Sigmoid colon (tissue), 7 donors: ENCODE measurements around the gene CBLN3. TPM values are rescaled to one million over a fixed set of nuclear protein-coding genes. Genes with fewer than 3 reads are reported as not detected.
A peak's percentile ranks its signal among the peaks of the same experiment; 100 is the strongest.
"Not testable (repeated sequence)": the region's sequence is repeated elsewhere in the genome, so short reads cannot be mapped to it uniquely, and the experiment has no call there.

Experiments used
- DNase-seq: peaks from one replicate; pipeline ENCODE4 v3.0.0-alpha.2; 2019
- H3K27ac ChIP-seq, 4 donors: fragments of 200-600 bp; sonication (generic); one replicate each; pipeline ENCODE4 v1.5.1; 2016 to 2019; ENCODE audit warnings: mild to moderate bottlenecking in 1 of 4
- H3K27me3 ChIP-seq, 3 donors: fragments of 200-600 bp; sonication (generic); one replicate each; pipeline ENCODE4 v1.5.1; 2019; ENCODE audit warnings: mild to moderate bottlenecking in 1 of 3
- H3K36me3 ChIP-seq, 4 donors: fragments of 200-600 bp; sonication (generic); one replicate each; pipeline ENCODE4 v1.5.1; 2016 to 2019
- H3K4me1 ChIP-seq, 4 donors: fragments of 200-600 bp; sonication (generic); one replicate each; pipeline ENCODE4 v1.5.1; 2017 to 2019
- H3K4me3 ChIP-seq, 4 donors: fragments of 200-600 bp; sonication (generic); one replicate each; pipeline ENCODE4 v1.5.1; 2017 to 2019; ENCODE audit warnings: mild to moderate bottlenecking in 2 of 4, moderate library complexity in 1 of 4
- H3K9me3 ChIP-seq, 4 donors: fragments of 200-600 bp in 3 of 4; sonication (generic) in 3 of 4; one replicate each; pipeline versions ENCODE4 v1.5.1 to v1.6.1; 2013 to 2019
- EP300 ChIP-seq, 4 donors: sonication (generic); formaldehyde crosslinking; IDR thresholded peaks; one replicate each; pipeline ENCODE4 v1.6.1; 2017; ENCODE audit warnings: antibody characterized with exemption in 4 of 4
- POLR2A ChIP-seq, 2 donors: fragments of 450-650 bp; IDR thresholded peaks; one replicate each; pipeline ENCODE4 v1.6.1; 2016; ENCODE audit warnings: antibody characterized with exemption in 2 of 2, mild to moderate bottlenecking in 2 of 2, moderate library complexity in 2 of 2
- POLR2AphosphoS5 ChIP-seq, 4 donors: sonication (generic); formaldehyde crosslinking; IDR thresholded peaks; one replicate each; pipeline ENCODE4 v1.6.1; 2017; ENCODE audit warnings: antibody characterized with exemption in 4 of 4
- WGBS, 2 donors: extraction: QIAGEN DNeasy Blood & Tissue Kit; methylation state at CpG; one replicate each; pipeline ENCODE4 v1.1.7; 2013; 5-methylcytosine and 5-hydroxymethylcytosine counted together
- intact Hi-C: fragments of 100-400 bp; cut with DNase I; formaldehyde crosslinking; loops from one replicate; pipeline ENCODE4 v1.15.1; 2023
- polyA plus RNA-seq, 3 donors: library from polyadenylated mRNA; stranded (reverse); fragments of 200-250 nt; gene quantifications; one replicate each; pipeline ENCODE4 v1.2.3, GENCODE V29; 2013
- total RNA-seq, 4 donors: library from RNA; depleted of rRNA; stranded (reverse); fragments of >200 nt; gene quantifications; one replicate each; pipeline ENCODE4 v1.1.0, GENCODE V29; 2016
- TF ChIP-seq, protein P1 (sequence below), 4 experiments: fragments of 450-650 bp in 3 of 4; fragments of 200-600 bp in 1 of 4; IDR thresholded peaks; one replicate each; pipeline ENCODE4 v1.5.1; 2016 to 2019; ENCODE audit warnings: antibody characterized with exemption in 4 of 4, mild to moderate bottlenecking in 3 of 4, moderate library complexity in 2 of 4
- donor health status: healthy with polysubstance abuse.
- donor health status: Bipolar disorder and iron deficiency.
- donor health status: healthy.

CBLN3 gene
- total and polyA plus RNA-seq, 7 donors, result 0.46 to 8.9 (median 2.0) TPM

DNA sequence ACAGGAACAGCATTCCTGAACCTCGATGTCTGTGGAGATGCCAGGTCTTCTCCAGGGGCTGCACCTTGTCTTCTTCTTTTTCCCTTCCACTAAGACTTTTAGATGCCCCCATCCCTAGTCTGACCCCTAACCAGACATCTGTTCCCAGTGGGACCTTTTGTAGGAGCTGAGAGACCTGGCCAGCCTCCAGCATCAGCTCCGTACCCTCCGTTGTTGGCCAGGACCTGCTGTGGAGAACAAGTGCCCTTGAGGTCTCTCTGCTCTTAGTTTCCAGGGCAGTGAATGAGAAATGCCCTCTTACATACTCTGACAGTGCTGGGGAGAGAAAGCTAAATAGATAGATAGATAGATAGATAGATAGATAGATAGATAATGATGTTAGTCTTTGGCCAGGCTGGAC, 29.9 kb upstream of the CBLN3 start:
- Histone ChIP-seq H3K4me3 (no peak overlapping the region), H3K9me3 (no peaks in the 10 kb centered on the region), H3K36me3 (no peaks in the 10 kb centered on the region), H3K27ac (no peak overlapping the region), H3K27me3 (no peaks in the 10 kb centered on the region), H3K4me1 (no peaks in the 10 kb centered on the region)
- 93 to 97% methylated on average over 3 of the region's 3 CpGs for WGBS, 2 donors
- no peak for DNase-seq
- intact Hi-C loops, result no loop called here
- TF ChIP-seq, protein P1, sequence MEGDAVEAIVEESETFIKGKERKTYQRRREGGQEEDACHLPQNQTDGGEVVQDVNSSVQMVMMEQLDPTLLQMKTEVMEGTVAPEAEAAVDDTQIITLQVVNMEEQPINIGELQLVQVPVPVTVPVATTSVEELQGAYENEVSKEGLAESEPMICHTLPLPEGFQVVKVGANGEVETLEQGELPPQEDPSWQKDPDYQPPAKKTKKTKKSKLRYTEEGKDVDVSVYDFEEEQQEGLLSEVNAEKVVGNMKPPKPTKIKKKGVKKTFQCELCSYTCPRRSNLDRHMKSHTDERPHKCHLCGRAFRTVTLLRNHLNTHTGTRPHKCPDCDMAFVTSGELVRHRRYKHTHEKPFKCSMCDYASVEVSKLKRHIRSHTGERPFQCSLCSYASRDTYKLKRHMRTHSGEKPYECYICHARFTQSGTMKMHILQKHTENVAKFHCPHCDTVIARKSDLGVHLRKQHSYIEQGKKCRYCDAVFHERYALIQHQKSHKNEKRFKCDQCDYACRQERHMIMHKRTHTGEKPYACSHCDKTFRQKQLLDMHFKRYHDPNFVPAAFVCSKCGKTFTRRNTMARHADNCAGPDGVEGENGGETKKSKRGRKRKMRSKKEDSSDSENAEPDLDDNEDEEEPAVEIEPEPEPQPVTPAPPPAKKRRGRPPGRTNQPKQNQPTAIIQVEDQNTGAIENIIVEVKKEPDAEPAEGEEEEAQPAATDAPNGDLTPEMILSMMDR (IDR thresholded peaks at IDR 0.05), result no peak
- no peak for TF ChIP-seq POLR2A (IDR thresholded peaks at IDR 0.05)

DNA sequence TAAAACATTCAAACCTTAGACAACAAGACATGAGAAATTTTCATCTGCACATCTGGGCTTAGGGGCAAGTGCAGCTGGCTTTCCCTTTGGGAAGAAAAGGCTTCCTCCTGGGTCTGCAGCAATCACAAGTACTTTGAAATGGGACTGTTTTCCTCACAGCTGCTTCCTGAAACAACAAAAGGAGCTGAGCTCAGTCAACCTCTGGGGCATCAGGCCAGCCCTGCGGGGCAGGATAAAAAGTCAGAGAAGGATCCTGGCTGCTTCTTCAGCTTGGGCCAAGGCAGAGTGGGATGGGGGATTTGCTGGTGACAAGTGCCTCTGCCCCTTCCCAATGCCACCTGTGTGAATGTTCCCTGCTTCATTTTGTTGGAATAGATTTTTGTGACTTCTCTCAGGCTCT, 29.3 kb upstream of the CBLN3 start:
- DNase-seq, result no peak
- Histone ChIP-seq H3K9me3 (no peaks in the 10 kb centered on the region), H3K27me3 (no peaks in the 10 kb centered on the region), H3K27ac (no peak overlapping the region), H3K4me1 (no peaks in the 10 kb centered on the region), H3K36me3 (no peaks in the 10 kb centered on the region), H3K4me3 (no peak overlapping the region)
- intact Hi-C loops, result no loop called here
- TF ChIP-seq POLR2AphosphoS5 (IDR thresholded peaks at IDR 0.05), result no peak
- TF ChIP-seq EP300 (IDR thresholded peaks at IDR 0.05), result no peak
- no peak for TF ChIP-seq POLR2A (IDR thresholded peaks at IDR 0.05)
- TF ChIP-seq, protein P1 (IDR thresholded peaks at IDR 0.05), result no peak
- WGBS, 2 donors, result 77 to 85% methylated on average over 1 of the region's 1 CpG

DNA sequence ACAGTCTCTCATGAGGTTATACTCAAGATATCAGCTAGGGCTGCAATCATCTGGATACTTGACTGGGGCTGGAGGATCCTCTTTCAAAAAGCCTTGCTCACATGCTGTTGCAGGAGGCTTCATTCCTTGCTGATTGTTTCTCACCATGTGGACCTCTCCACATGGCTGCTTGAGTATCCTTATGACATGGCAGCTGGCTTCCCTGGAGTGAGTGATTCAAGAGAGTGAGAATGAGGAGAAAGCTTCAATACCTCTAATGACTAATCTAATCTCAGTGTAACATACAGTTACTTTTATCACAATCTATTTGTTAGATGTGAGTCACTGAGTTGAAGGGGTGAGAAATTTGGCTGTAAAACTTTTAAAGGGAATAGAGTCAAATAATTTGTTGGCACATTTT, 27.5 kb upstream of the CBLN3 start:
- Histone ChIP-seq H3K9me3 (no peaks in the 10 kb centered on the region), H3K27me3 (no peaks in the 10 kb centered on the region), H3K36me3 (no peaks in the 10 kb centered on the region), H3K27ac (no peak overlapping the region), H3K4me3 (no peak overlapping the region), H3K4me1 (no peaks in the 10 kb centered on the region)
- TF ChIP-seq, protein P1 (IDR thresholded peaks at IDR 0.05), result no peak
- TF ChIP-seq POLR2A (IDR thresholded peaks at IDR 0.05) (no peak), POLR2AphosphoS5 (IDR thresholded peaks at IDR 0.05) (no peak), EP300 (IDR thresholded peaks at IDR 0.05) (no peak)
- intact Hi-C loops, result no loop called here
- no peak for DNase-seq

DNA sequence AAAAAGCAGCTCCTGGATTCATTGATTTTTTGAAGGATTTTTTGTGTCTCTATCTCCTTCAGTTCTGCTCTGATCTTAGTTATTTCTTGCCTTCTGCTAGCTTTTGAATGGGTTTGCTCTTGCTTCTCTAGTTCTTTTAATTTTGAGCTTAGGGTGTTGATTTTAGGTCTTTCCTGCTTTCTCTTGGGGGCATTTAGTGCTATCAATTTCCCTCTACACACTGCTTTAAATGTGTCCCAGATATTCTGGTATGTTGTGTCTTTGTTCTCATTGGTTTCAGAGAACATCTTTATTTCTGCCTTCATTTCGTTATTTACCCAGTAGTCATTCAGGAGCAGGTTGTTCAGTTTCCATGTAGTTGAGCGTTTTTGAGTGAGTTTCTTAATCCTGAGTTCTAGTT, 21.4 kb upstream of the CBLN3 start:
- DNase-seq, H3K27ac ChIP-seq, H3K36me3 ChIP-seq, H3K27me3 ChIP-seq, H3K4me1 ChIP-seq, H3K4me3 ChIP-seq, H3K9me3 ChIP-seq, intact Hi-C loops: not testable (repeated sequence)
- 94 to 97% methylated on average over 2 of the region's 2 CpGs for WGBS, 2 donors

DNA sequence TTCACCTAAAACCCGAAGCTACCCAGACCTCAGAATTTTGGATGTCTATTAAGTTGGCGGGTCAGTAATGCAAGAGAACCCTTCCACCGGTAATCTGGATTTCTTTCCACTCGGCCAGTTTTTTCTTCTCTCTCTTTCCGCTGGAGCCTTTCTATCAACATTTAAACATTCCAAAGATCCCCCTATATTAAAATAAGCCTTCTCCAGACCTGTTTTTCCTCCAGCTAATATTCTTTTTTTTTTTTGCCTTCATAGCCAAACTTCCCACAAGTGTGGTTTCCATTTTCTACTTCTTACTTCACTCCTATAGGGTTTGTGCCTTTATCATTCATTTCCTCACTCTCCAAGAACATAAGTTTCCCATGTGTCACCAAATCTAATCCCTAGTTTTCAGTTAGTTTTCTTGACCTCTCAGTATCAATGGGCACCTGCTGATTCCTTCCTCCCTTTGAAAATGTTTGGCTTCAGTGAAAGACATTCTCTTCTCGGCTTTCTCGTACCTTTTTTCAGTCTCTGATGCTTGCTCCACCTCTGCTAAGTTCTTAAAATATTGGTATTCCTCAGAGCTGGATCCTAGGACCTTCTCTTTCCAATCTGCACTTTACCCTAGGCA, 13.7 kb upstream of the CBLN3 start:
- DNase-seq, result no peak
- intact Hi-C loops, result loop anchor here (2.0 to 10.0 kb wide), 3 partner anchors 201 to 974 kb away; partner anchors contain the start of genes NGDN, THTPA, TINF2 and ZFHX2
- Histone ChIP-seq H3K9me3 (no peaks in the 10 kb centered on the region), H3K4me1 (peaks cover 0 to 28% (median 25%) of the 10 kb centered on the region in 4 donors), H3K27me3 (no peaks in the 10 kb centered on the region), H3K36me3 (peaks cover 4 to 32% (median 15%) of the 10 kb centered on the region in 4 donors), H3K4me3 (peak overlapping the region; percentile 66 to 80 (median 70)), H3K27ac (peak overlapping the region; percentile 95 to 99 (median 98))
- TF ChIP-seq POLR2A (IDR thresholded peaks at IDR 0.05) (no peak), EP300 (IDR thresholded peaks at IDR 0.05) (no peak), POLR2AphosphoS5 (IDR thresholded peaks at IDR 0.05) (no peak)
- TF ChIP-seq, protein P1 (IDR thresholded peaks at IDR 0.05), result no peak
- WGBS, 2 donors, result 2 to 3% methylated on average over 7 of the region's 7 CpGs
